ENCODE results near the gene PINLYP. TPM values are rescaled to one million over a fixed set of nuclear protein-coding genes. Genes with fewer than 3 reads are reported as not detected.
A peak's percentile ranks its signal among the peaks of the same experiment; 100 is the strongest.

PINLYP gene
- total RNA-seq, 1 experiment from 2014 or later: 6.4 TPM

DNA sequence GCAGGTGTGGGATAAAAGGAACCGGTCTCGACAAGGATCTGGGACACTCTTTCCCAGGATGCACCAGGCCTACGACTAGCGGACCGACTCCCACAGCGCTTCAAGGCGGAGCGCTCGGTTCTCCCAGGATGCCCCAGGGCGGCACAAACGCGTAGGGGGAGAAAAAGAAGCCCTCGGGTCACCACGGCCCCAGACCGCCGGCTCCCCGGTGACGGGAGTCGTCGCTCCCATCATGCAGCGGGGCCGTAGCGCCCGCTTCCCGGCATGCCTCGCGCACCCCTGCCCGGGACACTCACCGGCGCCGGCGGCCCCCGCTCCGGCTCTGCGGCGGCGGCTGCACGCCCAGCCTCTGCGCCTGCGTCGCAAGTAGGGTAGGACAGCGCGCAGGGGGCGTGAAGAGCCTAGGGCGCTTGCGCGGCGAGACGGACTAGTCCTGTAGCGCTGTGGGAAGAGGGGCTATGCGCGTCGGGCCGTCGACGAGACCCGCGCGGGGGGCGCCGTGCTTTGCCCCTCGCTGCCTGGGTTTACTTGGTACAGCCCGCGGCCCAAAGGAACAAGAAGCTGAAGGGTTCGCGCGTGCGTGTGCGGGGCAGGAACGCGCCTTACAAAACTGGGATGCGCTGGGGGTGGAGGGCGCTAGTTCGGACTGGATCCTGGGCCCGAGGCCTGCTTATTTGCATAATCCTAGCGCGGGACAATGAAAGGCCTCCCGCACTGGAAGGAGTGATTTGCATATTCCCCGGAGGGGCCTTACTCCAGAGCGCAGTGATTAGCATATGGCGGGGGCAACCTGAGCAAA lies 43.9 kb downstream of the PINLYP start, which contains the start of gene ZNF428 (continued):
- TF ChIP-seq, protein P1, sequence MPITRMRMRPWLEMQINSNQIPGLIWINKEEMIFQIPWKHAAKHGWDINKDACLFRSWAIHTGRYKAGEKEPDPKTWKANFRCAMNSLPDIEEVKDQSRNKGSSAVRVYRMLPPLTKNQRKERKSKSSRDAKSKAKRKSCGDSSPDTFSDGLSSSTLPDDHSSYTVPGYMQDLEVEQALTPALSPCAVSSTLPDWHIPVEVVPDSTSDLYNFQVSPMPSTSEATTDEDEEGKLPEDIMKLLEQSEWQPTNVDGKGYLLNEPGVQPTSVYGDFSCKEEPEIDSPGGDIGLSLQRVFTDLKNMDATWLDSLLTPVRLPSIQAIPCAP (CRISPR knock-in tag; IDR thresholded peaks at IDR 0.05): peak; percentile 86
- no peak for TF ChIP-seq GTF2I (CRISPR knock-in tag; conservative IDR thresholded peaks at IDR 0.05)
- TF ChIP-seq, protein P2, sequence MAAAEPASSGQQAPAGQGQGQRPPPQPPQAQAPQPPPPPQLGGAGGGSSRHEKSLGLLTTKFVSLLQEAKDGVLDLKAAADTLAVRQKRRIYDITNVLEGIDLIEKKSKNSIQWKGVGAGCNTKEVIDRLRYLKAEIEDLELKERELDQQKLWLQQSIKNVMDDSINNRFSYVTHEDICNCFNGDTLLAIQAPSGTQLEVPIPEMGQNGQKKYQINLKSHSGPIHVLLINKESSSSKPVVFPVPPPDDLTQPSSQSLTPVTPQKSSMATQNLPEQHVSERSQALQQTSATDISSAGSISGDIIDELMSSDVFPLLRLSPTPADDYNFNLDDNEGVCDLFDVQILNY (CRISPR knock-in tag; IDR thresholded peaks at IDR 0.05): peak; percentile 90
- no peak for TF ChIP-seq ZNF263 (CRISPR knock-in tag; IDR thresholded peaks at IDR 0.05; ENCODE audit: low read depth)
- no peak for TF ChIP-seq MYBL2 (CRISPR knock-in tag; IDR thresholded peaks at IDR 0.05)
- TF ChIP-seq PRRX2 (CRISPR knock-in tag; IDR thresholded peaks at IDR 0.05): no peak
- TF ChIP-seq, protein P3, sequence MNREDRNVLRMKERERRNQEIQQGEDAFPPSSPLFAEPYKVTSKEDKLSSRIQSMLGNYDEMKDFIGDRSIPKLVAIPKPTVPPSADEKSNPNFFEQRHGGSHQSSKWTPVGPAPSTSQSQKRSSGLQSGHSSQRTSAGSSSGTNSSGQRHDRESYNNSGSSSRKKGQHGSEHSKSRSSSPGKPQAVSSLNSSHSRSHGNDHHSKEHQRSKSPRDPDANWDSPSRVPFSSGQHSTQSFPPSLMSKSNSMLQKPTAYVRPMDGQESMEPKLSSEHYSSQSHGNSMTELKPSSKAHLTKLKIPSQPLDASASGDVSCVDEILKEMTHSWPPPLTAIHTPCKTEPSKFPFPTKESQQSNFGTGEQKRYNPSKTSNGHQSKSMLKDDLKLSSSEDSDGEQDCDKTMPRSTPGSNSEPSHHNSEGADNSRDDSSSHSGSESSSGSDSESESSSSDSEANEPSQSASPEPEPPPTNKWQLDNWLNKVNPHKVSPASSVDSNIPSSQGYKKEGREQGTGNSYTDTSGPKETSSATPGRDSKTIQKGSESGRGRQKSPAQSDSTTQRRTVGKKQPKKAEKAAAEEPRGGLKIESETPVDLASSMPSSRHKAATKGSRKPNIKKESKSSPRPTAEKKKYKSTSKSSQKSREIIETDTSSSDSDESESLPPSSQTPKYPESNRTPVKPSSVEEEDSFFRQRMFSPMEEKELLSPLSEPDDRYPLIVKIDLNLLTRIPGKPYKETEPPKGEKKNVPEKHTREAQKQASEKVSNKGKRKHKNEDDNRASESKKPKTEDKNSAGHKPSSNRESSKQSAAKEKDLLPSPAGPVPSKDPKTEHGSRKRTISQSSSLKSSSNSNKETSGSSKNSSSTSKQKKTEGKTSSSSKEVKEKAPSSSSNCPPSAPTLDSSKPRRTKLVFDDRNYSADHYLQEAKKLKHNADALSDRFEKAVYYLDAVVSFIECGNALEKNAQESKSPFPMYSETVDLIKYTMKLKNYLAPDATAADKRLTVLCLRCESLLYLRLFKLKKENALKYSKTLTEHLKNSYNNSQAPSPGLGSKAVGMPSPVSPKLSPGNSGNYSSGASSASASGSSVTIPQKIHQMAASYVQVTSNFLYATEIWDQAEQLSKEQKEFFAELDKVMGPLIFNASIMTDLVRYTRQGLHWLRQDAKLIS (CRISPR knock-in tag; IDR thresholded peaks at IDR 0.05; ENCODE audit: borderline replicate concordance): no peak
- peak; percentile 60; the same call in 1 of the 2 replicates for TF ChIP-seq ZNF317 (CRISPR knock-in tag; IDR thresholded peaks at IDR 0.05; ENCODE audit: borderline replicate concordance, low read depth)
- TF ChIP-seq CREB1 (CRISPR knock-in tag; IDR thresholded peaks at IDR 0.05): peak; percentile 26; the same call in 1 of the 2 replicates
- TF ChIP-seq NFYB (CRISPR knock-in tag; conservative IDR thresholded peaks at IDR 0.05; ENCODE audit: low read depth): 0 out of 2 replicates have a peak, but pooled peaks have one; percentile 16
- TF ChIP-seq MXD4 (CRISPR knock-in tag; IDR thresholded peaks at IDR 0.05; ENCODE audit: borderline replicate concordance): no peak
- TF ChIP-seq ELF4 (CRISPR knock-in tag; IDR thresholded peaks at IDR 0.05; ENCODE audit: low read depth): 0 out of 2 replicates have a peak, but pooled peaks have one; percentile 41
- no peak for TF ChIP-seq ZNF396 (CRISPR knock-in tag; IDR thresholded peaks at IDR 0.05; ENCODE audit: borderline replicate concordance)
- no peak for TF ChIP-seq JAZF1 (CRISPR knock-in tag; IDR thresholded peaks at IDR 0.05)
- TF ChIP-seq, protein P4, sequence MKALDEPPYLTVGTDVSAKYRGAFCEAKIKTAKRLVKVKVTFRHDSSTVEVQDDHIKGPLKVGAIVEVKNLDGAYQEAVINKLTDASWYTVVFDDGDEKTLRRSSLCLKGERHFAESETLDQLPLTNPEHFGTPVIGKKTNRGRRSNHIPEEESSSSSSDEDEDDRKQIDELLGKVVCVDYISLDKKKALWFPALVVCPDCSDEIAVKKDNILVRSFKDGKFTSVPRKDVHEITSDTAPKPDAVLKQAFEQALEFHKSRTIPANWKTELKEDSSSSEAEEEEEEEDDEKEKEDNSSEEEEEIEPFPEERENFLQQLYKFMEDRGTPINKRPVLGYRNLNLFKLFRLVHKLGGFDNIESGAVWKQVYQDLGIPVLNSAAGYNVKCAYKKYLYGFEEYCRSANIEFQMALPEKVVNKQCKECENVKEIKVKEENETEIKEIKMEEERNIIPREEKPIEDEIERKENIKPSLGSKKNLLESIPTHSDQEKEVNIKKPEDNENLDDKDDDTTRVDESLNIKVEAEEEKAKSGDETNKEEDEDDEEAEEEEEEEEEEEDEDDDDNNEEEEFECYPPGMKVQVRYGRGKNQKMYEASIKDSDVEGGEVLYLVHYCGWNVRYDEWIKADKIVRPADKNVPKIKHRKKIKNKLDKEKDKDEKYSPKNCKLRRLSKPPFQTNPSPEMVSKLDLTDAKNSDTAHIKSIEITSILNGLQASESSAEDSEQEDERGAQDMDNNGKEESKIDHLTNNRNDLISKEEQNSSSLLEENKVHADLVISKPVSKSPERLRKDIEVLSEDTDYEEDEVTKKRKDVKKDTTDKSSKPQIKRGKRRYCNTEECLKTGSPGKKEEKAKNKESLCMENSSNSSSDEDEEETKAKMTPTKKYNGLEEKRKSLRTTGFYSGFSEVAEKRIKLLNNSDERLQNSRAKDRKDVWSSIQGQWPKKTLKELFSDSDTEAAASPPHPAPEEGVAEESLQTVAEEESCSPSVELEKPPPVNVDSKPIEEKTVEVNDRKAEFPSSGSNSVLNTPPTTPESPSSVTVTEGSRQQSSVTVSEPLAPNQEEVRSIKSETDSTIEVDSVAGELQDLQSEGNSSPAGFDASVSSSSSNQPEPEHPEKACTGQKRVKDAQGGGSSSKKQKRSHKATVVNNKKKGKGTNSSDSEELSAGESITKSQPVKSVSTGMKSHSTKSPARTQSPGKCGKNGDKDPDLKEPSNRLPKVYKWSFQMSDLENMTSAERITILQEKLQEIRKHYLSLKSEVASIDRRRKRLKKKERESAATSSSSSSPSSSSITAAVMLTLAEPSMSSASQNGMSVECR (CRISPR knock-in tag; IDR thresholded peaks at IDR 0.05; ENCODE audit: borderline replicate concordance): peak; percentile 39; the same call in 1 of the 2 replicates
- peak; percentile 83; the same call in 1 of the 2 replicates for TF ChIP-seq ATF1 (CRISPR knock-in tag; IDR thresholded peaks at IDR 0.05)
- no peak for TF ChIP-seq GRHL2 (CRISPR knock-in tag; IDR thresholded peaks at IDR 0.05; ENCODE audit: insufficient replicate concordance, severe bottlenecking)
- TF ChIP-seq, protein P5, sequence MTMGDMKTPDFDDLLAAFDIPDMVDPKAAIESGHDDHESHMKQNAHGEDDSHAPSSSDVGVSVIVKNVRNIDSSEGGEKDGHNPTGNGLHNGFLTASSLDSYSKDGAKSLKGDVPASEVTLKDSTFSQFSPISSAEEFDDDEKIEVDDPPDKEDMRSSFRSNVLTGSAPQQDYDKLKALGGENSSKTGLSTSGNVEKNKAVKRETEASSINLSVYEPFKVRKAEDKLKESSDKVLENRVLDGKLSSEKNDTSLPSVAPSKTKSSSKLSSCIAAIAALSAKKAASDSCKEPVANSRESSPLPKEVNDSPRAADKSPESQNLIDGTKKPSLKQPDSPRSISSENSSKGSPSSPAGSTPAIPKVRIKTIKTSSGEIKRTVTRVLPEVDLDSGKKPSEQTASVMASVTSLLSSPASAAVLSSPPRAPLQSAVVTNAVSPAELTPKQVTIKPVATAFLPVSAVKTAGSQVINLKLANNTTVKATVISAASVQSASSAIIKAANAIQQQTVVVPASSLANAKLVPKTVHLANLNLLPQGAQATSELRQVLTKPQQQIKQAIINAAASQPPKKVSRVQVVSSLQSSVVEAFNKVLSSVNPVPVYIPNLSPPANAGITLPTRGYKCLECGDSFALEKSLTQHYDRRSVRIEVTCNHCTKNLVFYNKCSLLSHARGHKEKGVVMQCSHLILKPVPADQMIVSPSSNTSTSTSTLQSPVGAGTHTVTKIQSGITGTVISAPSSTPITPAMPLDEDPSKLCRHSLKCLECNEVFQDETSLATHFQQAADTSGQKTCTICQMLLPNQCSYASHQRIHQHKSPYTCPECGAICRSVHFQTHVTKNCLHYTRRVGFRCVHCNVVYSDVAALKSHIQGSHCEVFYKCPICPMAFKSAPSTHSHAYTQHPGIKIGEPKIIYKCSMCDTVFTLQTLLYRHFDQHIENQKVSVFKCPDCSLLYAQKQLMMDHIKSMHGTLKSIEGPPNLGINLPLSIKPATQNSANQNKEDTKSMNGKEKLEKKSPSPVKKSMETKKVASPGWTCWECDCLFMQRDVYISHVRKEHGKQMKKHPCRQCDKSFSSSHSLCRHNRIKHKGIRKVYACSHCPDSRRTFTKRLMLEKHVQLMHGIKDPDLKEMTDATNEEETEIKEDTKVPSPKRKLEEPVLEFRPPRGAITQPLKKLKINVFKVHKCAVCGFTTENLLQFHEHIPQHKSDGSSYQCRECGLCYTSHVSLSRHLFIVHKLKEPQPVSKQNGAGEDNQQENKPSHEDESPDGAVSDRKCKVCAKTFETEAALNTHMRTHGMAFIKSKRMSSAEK (CRISPR knock-in tag; IDR thresholded peaks at IDR 0.05; ENCODE audit: borderline replicate concordance): no peak
- TF ChIP-seq, protein P6, sequence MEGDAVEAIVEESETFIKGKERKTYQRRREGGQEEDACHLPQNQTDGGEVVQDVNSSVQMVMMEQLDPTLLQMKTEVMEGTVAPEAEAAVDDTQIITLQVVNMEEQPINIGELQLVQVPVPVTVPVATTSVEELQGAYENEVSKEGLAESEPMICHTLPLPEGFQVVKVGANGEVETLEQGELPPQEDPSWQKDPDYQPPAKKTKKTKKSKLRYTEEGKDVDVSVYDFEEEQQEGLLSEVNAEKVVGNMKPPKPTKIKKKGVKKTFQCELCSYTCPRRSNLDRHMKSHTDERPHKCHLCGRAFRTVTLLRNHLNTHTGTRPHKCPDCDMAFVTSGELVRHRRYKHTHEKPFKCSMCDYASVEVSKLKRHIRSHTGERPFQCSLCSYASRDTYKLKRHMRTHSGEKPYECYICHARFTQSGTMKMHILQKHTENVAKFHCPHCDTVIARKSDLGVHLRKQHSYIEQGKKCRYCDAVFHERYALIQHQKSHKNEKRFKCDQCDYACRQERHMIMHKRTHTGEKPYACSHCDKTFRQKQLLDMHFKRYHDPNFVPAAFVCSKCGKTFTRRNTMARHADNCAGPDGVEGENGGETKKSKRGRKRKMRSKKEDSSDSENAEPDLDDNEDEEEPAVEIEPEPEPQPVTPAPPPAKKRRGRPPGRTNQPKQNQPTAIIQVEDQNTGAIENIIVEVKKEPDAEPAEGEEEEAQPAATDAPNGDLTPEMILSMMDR (IDR thresholded peaks at IDR 0.05): no peak
- TF ChIP-seq ZNF671 (CRISPR knock-in tag; IDR thresholded peaks at IDR 0.05): no peak

Measured in WTC11 (cell line).